Karpas-422 (cell line): ENCODE data around the gene PRDM16. TPM values are rescaled to one million over a fixed set of nuclear protein-coding genes. Genes with fewer than 3 reads are reported as not detected.

ENCODE experiments used
- DNase-seq: peaks from one replicate; pipeline ENCODE4 v3.0.0-alpha.2; 2015
- H2AFZ ChIP-seq: fragments of 200-600 bp; sonication (generic); 2 replicates; pipeline ENCODE4 v1.6.1; 2014; ENCODE audit warnings: antibody characterized with exemption, low read length, mixed read lengths
- H3K27ac ChIP-seq: fragments of 200-600 bp; sonication (generic); 2 replicates; pipeline ENCODE4 v1.5.1; 2014; ENCODE audit warnings: mild to moderate bottlenecking, low read length, moderate library complexity
- H3K27me3 ChIP-seq: fragments of 200-600 bp; sonication (generic); 2 replicates; pipeline ENCODE4 v1.6.1; 2014; ENCODE audit warnings: low read length, mixed read lengths
- H3K36me3 ChIP-seq: fragments of 200-600 bp; sonication (generic); 2 replicates; pipeline ENCODE4 v1.6.1; 2014; ENCODE audit warnings: low read length, mixed read lengths; ENCODE audit not compliant: insufficient read depth
- H3K4me1 ChIP-seq: fragments of 200-600 bp; sonication (generic); 2 replicates; pipeline ENCODE4 v1.6.1; 2014; ENCODE audit warnings: mild to moderate bottlenecking, low read length, mixed read lengths
- H3K4me2 ChIP-seq: fragments of 200-600 bp; sonication (generic); 2 replicates; pipeline ENCODE4 v1.6.1; 2014; ENCODE audit warnings: low read length, low read depth, mild to moderate bottlenecking; ENCODE audit not compliant: poor library complexity, severe bottlenecking
- H3K4me3 ChIP-seq: fragments of 200-600 bp; sonication (generic); 2 replicates; pipeline ENCODE4 v1.5.1; 2014; ENCODE audit warnings: mild to moderate bottlenecking, antibody characterized with exemption, low read length, mixed read lengths
- H3K79me2 ChIP-seq: fragments of 200-600 bp; sonication (generic); 2 replicates; pipeline ENCODE4 v1.6.1; 2014; ENCODE audit warnings: mild to moderate bottlenecking, low read length, mixed read lengths
- H3K9ac ChIP-seq: fragments of 200-600 bp; sonication (generic); 2 replicates; pipeline ENCODE4 v1.6.0; 2014; ENCODE audit warnings: low read length
- H3K9me2 ChIP-seq: fragments of 200-600 bp; sonication (generic), shearing (Covaris generic); replicated peaks from 2 replicates; pipeline ENCODE4 v1.6.0; 2014; ENCODE audit warnings: mild to moderate bottlenecking, low read length, moderate library complexity; ENCODE audit not compliant: insufficient read depth
- H3K9me3 ChIP-seq: fragments of 300-700, 200-600 bp; sonication (generic); 2 replicates; pipeline ENCODE4 v1.6.1; 2014; ENCODE audit warnings: low read length, mixed read lengths
- H4K20me1 ChIP-seq: fragments of 200-600 bp; sonication (generic); 2 replicates; pipeline ENCODE4 v1.6.1; 2014; ENCODE audit warnings: mild to moderate bottlenecking, antibody characterized with exemption, low read length, low read depth; ENCODE audit not compliant: insufficient read depth
- total RNA-seq: library from RNA; depleted of rRNA; stranded (reverse); fragments of >200 nt; shearing (Covaris generic); gene quantifications from 2 replicates; pipeline ENCODE4 v1.2.3, GENCODE V29; 2014; ENCODE audit warnings: low replicate concordance

The PRDM16 gene
- total RNA-seq, 1 experiment from 2014 or later: not detected

GRCh38 chr1:3404801-3405200 lies 335.8 kb downstream of the PRDM16 start:
- no peak overlapping the region for H2AFZ ChIP-seq
- no peaks in the 10 kb centered on the region for H3K9me3 ChIP-seq
- no peaks in the 10 kb centered on the region for H3K4me1 ChIP-seq
- H3K36me3 ChIP-seq: no peaks in the 10 kb centered on the region
- no peak overlapping the region for H3K9ac ChIP-seq
- H3K4me3 ChIP-seq: no peak overlapping the region
- DNase-seq: no peak
- no peak overlapping the region for H3K4me2 ChIP-seq
- H3K27me3 ChIP-seq: no peaks in the 10 kb centered on the region
- H3K79me2 ChIP-seq: no peaks in the 10 kb centered on the region
- H3K27ac ChIP-seq: no peak overlapping the region
- H4K20me1 ChIP-seq: no peaks in the 10 kb centered on the region
- H3K9me2 ChIP-seq: no peaks in the 10 kb centered on the region

- Histone ChIP-seq H3K9me2 (no peaks in the 10 kb centered on the region), H3K4me2 (no peak overlapping the region), H3K79me2 (no peaks in the 10 kb centered on the region), H3K27ac (no peak overlapping the region), H3K36me3 (no peaks in the 10 kb centered on the region), H3K4me3 (no peak overlapping the region), H4K20me1 (no peaks in the 10 kb centered on the region), H2AFZ (no peak overlapping the region), H3K27me3 (no peaks in the 10 kb centered on the region), H3K4me1 (no peaks in the 10 kb centered on the region), H3K9ac (no peak overlapping the region), H3K9me3 (no peaks in the 10 kb centered on the region)
- DNase-seq: no peak
These were observed 336.5 kb downstream of the PRDM16 start for GRCh38 chr1:3405491-3405890.

DNA sequence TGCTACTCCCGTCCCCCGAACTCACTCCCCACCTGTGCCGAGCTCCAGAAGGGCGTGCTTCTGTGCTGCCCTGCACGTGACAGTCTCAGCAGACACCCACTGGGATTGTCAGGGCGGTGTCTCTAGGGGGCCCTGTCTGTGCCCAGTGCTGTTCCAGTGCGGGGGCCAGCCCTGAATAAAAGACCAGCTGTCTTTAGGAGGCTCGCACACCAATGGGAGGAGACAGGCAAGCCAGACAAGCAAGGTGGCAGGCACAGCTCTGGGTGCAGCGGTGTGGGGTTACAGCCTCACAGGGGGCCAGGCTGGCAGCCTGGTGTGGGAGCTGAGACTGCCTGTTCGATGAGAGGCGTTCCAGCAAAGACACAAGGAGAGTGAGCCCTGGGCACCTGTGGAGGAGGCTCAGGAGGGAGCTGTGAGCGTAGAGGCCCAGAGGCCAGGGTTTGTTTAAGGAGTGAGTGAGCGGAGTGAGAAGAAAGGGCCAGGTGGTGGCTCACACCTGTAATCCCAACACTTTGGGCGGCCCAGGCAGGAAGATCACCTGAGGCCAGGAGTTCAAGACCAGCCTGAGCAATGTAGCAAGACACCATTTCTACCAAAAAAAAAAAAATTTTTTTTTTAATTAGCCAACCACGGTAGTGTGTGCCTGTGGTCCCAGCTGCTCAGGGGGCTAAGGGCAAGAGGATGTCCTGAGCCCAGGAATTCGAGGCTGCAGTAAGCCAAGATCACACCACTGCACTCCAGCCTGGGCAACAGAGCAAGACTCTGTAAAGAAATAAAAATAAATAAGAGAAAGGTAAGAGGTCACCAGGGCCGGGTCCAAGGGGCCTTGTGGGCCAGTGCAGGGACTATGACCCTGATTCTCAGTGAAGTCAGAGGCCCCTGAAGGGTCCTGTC lies 337.2 kb downstream of the PRDM16 start:
- Histone ChIP-seq H3K4me3 (no peak overlapping the region), H2AFZ (no peak overlapping the region), H3K27ac (no peak overlapping the region), H3K4me2 (no peak overlapping the region), H4K20me1 (no peaks in the 10 kb centered on the region), H3K36me3 (no peaks in the 10 kb centered on the region), H3K79me2 (no peaks in the 10 kb centered on the region), H3K4me1 (no peaks in the 10 kb centered on the region), H3K27me3 (no peaks in the 10 kb centered on the region), H3K9me2 (no peaks in the 10 kb centered on the region), H3K9ac (no peak overlapping the region), H3K9me3 (no peaks in the 10 kb centered on the region)
- no peak for DNase-seq

- H3K9me3 ChIP-seq: no peaks in the 10 kb centered on the region
- H4K20me1 ChIP-seq: no peaks in the 10 kb centered on the region
- no peaks in the 10 kb centered on the region for H3K27me3 ChIP-seq
- no peaks in the 10 kb centered on the region for H3K9me2 ChIP-seq
- no peak overlapping the region for H3K27ac ChIP-seq
- no peak overlapping the region for H2AFZ ChIP-seq
- H3K4me3 ChIP-seq: no peak overlapping the region
- H3K4me1 ChIP-seq: no peaks in the 10 kb centered on the region
- no peak for DNase-seq
- no peaks in the 10 kb centered on the region for H3K79me2 ChIP-seq
- H3K4me2 ChIP-seq: no peak overlapping the region
- no peak overlapping the region for H3K9ac ChIP-seq
- no peaks in the 10 kb centered on the region for H3K36me3 ChIP-seq
These were observed 338.0 kb downstream of the PRDM16 start for GRCh38 chr1:3407021-3407420.

DNA sequence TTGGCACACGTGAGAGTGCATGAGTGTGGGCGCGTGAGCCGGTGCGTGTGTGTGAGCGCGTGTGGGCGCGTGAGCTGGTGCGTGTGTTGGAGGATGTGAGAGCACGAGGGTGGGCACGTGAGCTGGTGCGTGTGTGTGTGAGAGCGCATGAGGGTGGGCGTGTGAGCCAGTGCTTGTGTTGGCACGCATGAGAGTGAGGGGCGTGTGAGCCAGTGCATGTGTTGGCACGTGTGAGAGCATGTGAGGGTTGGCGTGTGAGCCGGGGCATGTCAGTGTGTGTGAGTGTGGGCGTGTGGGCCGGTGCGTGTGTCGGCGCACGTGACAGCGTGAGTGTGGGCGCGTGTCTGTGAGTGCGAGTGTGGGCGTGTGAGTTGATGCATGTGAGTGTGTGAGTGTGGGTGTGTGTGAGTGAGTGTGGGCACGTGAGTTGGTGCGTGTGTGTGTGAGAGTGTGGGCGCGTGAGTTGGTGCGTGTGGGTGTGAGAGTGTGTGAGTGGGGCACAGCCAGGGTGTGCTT lies 339.8 kb downstream of the PRDM16 start:
- no peak for DNase-seq

GRCh38 chr1:3409366-3410141 lies 340.6 kb downstream of the PRDM16 start:
- Histone ChIP-seq H3K4me1 (no peaks in the 10 kb centered on the region), H3K4me2 (no peak overlapping the region), H3K36me3 (no peaks in the 10 kb centered on the region), H2AFZ (no peak overlapping the region), H4K20me1 (no peaks in the 10 kb centered on the region), H3K9me3 (no peaks in the 10 kb centered on the region), H3K9me2 (no peaks in the 10 kb centered on the region), H3K9ac (no peak overlapping the region), H3K4me3 (no peak overlapping the region), H3K27me3 (no peaks in the 10 kb centered on the region), H3K79me2 (no peaks in the 10 kb centered on the region), H3K27ac (no peak overlapping the region)
- DNase-seq: no peak

More for the DNA sequence above, 339.8 kb downstream of the PRDM16 start:
- Histone ChIP-seq H3K4me2 (no peak overlapping the region), H3K9ac (no peak overlapping the region), H3K27me3 (no peaks in the 10 kb centered on the region), H3K4me3 (no peak overlapping the region), H3K36me3 (no peaks in the 10 kb centered on the region), H3K27ac (no peak overlapping the region), H3K9me3 (no peaks in the 10 kb centered on the region), H3K9me2 (no peaks in the 10 kb centered on the region), H3K79me2 (no peaks in the 10 kb centered on the region), H3K4me1 (no peaks in the 10 kb centered on the region), H2AFZ (no peak overlapping the region), H4K20me1 (no peaks in the 10 kb centered on the region)

GRCh38 chr1:3410142-3410925 lies 341.3 kb downstream of the PRDM16 start:
- Histone ChIP-seq H3K4me1 (no peaks in the 10 kb centered on the region), H3K9ac (no peak overlapping the region), H2AFZ (no peak overlapping the region), H4K20me1 (no peaks in the 10 kb centered on the region), H3K27me3 (no peaks in the 10 kb centered on the region), H3K79me2 (no peaks in the 10 kb centered on the region), H3K4me3 (no peak overlapping the region), H3K27ac (no peak overlapping the region), H3K4me2 (no peak overlapping the region), H3K9me3 (no peaks in the 10 kb centered on the region), H3K36me3 (no peaks in the 10 kb centered on the region), H3K9me2 (no peaks in the 10 kb centered on the region)
- DNase-seq: no peak
